ENCODE measurements around the gene PLEKHS1. TPM values are rescaled to one million over a fixed set of nuclear protein-coding genes. Genes with fewer than 3 reads are reported as not detected.

The PLEKHS1 gene
- total RNA-seq, 1 experiment from 2014 or later: not detected

GRCh38 chr10:113743594-113743993 is 7.9 kb upstream of the PLEKHS1 start:
- H3K4me2 ChIP-seq (ENCODE audit: low read length): no peak overlapping the region
- no peak overlapping the region for H3K9ac ChIP-seq (ENCODE audit: low read length)
- no peaks in the 10 kb centered on the region for H3K79me2 ChIP-seq (ENCODE audit: insufficient read depth, low read length)
- ATAC-seq (no peak), DNase-seq (ENCODE audit: low read depth, low spot score) (no peak)
- H3K27ac ChIP-seq (ENCODE audit: low read depth, low read length): no peak overlapping the region
- H3K36me3 ChIP-seq (ENCODE audit: control insufficient read depth in 1 of 2, insufficient read depth in 2 of 2, low read length in 2 of 2): no peaks in the 10 kb centered on the region
- H3K4me1 ChIP-seq (ENCODE audit: control insufficient read depth in 1 of 2, insufficient read depth in 2 of 2, low read length in 2 of 2): peaks cover 0 to 4% of the 10 kb centered on the region in 2 experiments; a peak in 1 of 4 replicates
- BruUV-seq (replicated peaks): no TSS peak
- no peaks in the 10 kb centered on the region for H3K27me3 ChIP-seq (ENCODE audit: insufficient read depth, low read length)
- TF ChIP-seq CBX3 (IDR thresholded peaks at IDR 0.05; ENCODE audit: low read depth) (no peak), POLR2A (IDR thresholded peaks at IDR 0.05; ENCODE audit: borderline replicate concordance, extremely low read depth, insufficient read depth, insufficient read length) (no peak), ZFX (IDR thresholded peaks at IDR 0.05) (no peak), JUND (IDR thresholded peaks at IDR 0.05) (no peak)
- ChIA-PET CTCF (no interaction called here), RAD21 (ENCODE audit: low non-redundant PET in 1 of 2, low total read pairs in 2 of 2, uncharacterized antibody in 2 of 2, unreplicated experiment in 2 of 2) (no interaction called here), POLR2A (no interaction called here)
- H3K9me3 ChIP-seq (ENCODE audit: control insufficient read depth in 1 of 2, insufficient read depth in 1 of 2, low read depth in 1 of 2, low read length in 2 of 2): no peaks in the 10 kb centered on the region
- H3K9me2 ChIP-seq (ENCODE audit: insufficient read depth): no peaks in the 10 kb centered on the region
- no peak overlapping the region for H3K4me3 ChIP-seq (replicated peaks in 1 of 2; ENCODE audit: low read depth in 1 of 2, low read length in 2 of 2)
- H4K20me1 ChIP-seq (ENCODE audit: insufficient read depth): no peaks in the 10 kb centered on the region
- no peak overlapping the region for H2AFZ ChIP-seq (ENCODE audit: low read depth, low read length, poor library complexity, severe bottlenecking)
- intact Hi-C loops (cut with micrococcal nuclease): no loop called here

DNA sequence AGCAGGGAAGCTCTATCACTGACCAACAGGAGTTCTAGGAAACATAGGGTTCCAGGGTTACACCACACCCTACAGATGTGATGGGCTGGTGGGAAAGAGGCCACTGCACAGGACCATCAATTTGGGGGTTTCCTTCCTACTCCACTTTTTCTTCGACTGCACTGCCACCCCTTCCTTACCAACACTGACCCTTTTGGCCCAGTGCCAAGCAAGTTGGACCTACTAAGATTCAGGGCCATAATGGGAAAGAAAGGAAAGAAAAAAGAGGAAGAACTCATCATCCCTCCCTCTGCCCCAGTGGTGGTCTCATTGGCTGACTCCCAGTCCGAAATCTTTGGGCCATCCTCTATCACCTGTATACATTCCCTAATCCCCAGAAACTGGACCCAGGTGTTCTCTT is 6.1 kb upstream of the PLEKHS1 start:
- ATAC-seq (no peak), DNase-seq (ENCODE audit: low read depth, low spot score) (no peak)
- no peaks in the 10 kb centered on the region for H3K79me2 ChIP-seq (ENCODE audit: insufficient read depth, low read length)
- no peaks in the 10 kb centered on the region for H3K36me3 ChIP-seq (ENCODE audit: control insufficient read depth in 1 of 2, insufficient read depth in 2 of 2, low read length in 2 of 2)
- no peak overlapping the region for H3K4me2 ChIP-seq (ENCODE audit: low read length)
- H4K20me1 ChIP-seq (ENCODE audit: insufficient read depth): no peaks in the 10 kb centered on the region
- H3K27me3 ChIP-seq (ENCODE audit: insufficient read depth, low read length): no peaks in the 10 kb centered on the region
- H3K4me1 ChIP-seq (ENCODE audit: control insufficient read depth in 1 of 2, insufficient read depth in 2 of 2, low read length in 2 of 2): peaks cover 0 to 4% of the 10 kb centered on the region in 2 experiments; a peak in 1 of 4 replicates
- H3K27ac ChIP-seq (ENCODE audit: low read depth, low read length): no peak overlapping the region
- H2AFZ ChIP-seq (ENCODE audit: low read depth, low read length, poor library complexity, severe bottlenecking): no peak overlapping the region
- no peaks in the 10 kb centered on the region for H3K9me3 ChIP-seq (ENCODE audit: control insufficient read depth in 1 of 2, insufficient read depth in 1 of 2, low read depth in 1 of 2, low read length in 2 of 2)
- no peak for TF ChIP-seq RAD21 (IDR thresholded peaks at IDR 0.05; ENCODE audit: low read depth)
- TF ChIP-seq YY1 (IDR thresholded peaks at IDR 0.05; ENCODE audit: extremely low read depth, insufficient replicate concordance, low read depth, low read length): no peak
- TF ChIP-seq CEBPB (IDR thresholded peaks at IDR 0.05; ENCODE audit: low read depth): no peak
- no peak for TF ChIP-seq JUND (IDR thresholded peaks at IDR 0.05)
- no peak for TF ChIP-seq ELF1 (IDR thresholded peaks at IDR 0.05; ENCODE audit: borderline replicate concordance, low read depth)
- TF ChIP-seq MAX (IDR thresholded peaks at IDR 0.05): no peak
- no peak for TF ChIP-seq SRF (IDR thresholded peaks at IDR 0.05; ENCODE audit: low read depth)
- TF ChIP-seq ZNF274 (IDR thresholded peaks at IDR 0.05; ENCODE audit: low read depth, low read length): no peak
- TF ChIP-seq POLR2A (IDR thresholded peaks at IDR 0.05; ENCODE audit: borderline replicate concordance, extremely low read depth, insufficient read depth, insufficient read length): no peak
- no peak for TF ChIP-seq SIN3A (IDR thresholded peaks at IDR 0.05; ENCODE audit: low read depth)
- TF ChIP-seq, protein P1, sequence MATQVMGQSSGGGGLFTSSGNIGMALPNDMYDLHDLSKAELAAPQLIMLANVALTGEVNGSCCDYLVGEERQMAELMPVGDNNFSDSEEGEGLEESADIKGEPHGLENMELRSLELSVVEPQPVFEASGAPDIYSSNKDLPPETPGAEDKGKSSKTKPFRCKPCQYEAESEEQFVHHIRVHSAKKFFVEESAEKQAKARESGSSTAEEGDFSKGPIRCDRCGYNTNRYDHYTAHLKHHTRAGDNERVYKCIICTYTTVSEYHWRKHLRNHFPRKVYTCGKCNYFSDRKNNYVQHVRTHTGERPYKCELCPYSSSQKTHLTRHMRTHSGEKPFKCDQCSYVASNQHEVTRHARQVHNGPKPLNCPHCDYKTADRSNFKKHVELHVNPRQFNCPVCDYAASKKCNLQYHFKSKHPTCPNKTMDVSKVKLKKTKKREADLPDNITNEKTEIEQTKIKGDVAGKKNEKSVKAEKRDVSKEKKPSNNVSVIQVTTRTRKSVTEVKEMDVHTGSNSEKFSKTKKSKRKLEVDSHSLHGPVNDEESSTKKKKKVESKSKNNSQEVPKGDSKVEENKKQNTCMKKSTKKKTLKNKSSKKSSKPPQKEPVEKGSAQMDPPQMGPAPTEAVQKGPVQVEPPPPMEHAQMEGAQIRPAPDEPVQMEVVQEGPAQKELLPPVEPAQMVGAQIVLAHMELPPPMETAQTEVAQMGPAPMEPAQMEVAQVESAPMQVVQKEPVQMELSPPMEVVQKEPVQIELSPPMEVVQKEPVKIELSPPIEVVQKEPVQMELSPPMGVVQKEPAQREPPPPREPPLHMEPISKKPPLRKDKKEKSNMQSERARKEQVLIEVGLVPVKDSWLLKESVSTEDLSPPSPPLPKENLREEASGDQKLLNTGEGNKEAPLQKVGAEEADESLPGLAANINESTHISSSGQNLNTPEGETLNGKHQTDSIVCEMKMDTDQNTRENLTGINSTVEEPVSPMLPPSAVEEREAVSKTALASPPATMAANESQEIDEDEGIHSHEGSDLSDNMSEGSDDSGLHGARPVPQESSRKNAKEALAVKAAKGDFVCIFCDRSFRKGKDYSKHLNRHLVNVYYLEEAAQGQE (IDR thresholded peaks at IDR 0.05; ENCODE audit: low read depth): no peak
- no peaks in the 10 kb centered on the region for H3K9me2 ChIP-seq (ENCODE audit: insufficient read depth)
- H3K4me3 ChIP-seq (replicated peaks in 1 of 2; ENCODE audit: low read depth in 1 of 2, low read length in 2 of 2): no peak overlapping the region
- no TSS peak for BruUV-seq (replicated peaks)
- intact Hi-C loops (cut with micrococcal nuclease): no loop called here
- ChIA-PET CTCF (no interaction called here), RAD21 (ENCODE audit: low non-redundant PET in 1 of 2, low total read pairs in 2 of 2, uncharacterized antibody in 2 of 2, unreplicated experiment in 2 of 2) (no interaction called here), POLR2A (no interaction called here)
- no peak overlapping the region for H3K9ac ChIP-seq (ENCODE audit: low read length)

Measured in HCT116 (cell line).